GM18502 (cell line): ENCODE data around the gene MUC2.

Experiments used
- ATAC-seq: cut with Tn5 transposase; IDR thresholded peaks from one replicate; pipeline ENCODE4 v1.9.1; 2021; ENCODE audit warnings: mild to moderate bottlenecking; ENCODE audit not compliant: unreplicated experiment, poor library complexity

The MUC2 gene

DNA sequence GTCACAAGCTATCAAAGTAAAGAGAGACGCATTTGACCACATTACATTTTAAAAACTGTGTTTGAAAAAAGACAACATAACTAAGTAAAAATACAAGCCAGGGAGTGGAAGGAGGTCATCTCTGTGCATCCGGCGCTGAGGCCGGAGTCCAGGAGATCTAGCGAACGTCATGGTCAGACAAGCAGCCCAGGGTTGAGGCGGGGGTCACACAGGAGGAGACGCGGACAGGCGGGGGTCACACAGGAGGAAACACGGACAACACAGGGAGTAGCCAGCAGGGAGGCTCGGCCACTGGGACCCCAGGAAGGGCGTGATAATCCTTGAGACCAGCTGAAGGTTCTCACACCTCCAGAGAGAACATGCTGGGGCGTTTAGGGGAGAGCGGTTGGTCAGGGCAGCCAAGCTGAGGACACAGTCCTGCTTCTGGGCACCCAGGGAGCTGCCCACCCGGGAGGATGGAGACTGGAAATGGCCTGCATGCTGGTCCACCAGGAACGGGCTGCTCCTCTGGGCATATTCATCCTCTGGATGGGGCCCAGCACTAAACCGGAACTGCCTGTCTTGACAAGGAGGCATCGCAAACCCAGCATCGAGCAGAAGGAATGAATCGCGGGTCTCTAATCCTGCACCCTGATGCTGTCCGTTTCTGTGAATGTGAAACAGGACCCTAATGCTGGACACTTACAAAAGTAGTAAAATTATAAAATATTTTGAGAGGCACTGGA, 42.2 kb downstream of the MUC2 start:
- no peak for ATAC-seq

DNA sequence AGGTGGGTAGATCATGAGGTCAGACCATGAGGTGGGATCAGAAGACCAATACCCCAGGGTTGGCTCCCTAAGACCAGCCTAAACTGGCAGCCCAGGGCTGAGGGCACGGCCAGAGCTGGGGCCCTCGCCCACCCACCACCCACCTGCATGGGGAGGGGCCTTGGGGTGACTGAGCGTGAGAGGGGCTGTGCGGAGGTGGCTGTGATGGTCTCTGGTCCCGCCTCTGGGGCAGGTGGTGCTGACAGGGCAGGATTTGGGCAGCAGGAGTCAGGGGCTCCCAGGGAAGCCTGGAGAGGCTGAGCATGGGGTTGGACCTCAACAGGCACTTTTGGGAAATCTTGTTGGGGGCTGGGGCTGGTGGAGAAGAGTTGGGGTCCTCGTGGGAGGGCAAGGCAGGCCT, 43.3 kb downstream of the MUC2 start:
- no peak for ATAC-seq

DNA sequence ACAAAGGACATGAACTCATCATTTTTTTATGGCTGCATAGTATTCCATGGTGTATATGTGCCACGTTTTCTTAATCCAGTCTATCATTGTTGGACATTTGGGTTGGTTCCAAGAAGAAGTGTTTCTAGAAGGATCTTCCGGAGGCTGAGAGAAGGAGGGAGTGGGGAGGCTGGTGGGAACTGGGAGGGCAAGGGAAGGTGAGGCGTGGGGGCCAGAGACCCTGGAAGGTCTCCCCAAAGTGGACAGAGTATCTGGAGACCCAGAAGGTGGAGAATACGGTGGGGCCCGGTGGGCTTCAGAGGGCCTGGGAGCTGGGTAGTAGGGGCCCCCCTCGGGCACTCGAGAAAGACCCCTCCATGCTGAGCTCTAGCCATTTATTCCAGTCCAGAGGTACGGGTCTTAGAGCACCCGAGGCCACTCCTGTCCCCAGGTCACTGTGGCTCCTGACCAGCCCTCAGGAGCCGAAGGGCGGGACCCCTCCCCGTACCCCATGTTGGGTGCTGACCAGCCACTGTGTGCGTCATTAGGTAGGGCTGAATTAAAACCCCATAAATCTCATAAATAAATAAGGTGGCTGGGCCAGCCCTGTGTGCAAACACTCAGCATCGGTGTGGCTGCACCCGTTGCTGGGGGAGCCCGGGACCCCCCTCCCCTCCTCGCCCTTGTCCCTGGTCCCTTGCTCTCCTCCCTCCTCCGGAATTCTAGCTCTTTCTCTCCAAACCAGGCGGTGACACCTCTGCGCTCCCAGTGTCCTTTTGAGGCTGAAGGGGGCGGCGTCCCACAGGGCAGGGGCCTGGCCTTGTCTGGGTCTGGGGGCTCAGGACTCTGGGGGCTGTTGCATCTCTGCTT, 44.3 kb downstream of the MUC2 start:
- no peak for ATAC-seq

DNA sequence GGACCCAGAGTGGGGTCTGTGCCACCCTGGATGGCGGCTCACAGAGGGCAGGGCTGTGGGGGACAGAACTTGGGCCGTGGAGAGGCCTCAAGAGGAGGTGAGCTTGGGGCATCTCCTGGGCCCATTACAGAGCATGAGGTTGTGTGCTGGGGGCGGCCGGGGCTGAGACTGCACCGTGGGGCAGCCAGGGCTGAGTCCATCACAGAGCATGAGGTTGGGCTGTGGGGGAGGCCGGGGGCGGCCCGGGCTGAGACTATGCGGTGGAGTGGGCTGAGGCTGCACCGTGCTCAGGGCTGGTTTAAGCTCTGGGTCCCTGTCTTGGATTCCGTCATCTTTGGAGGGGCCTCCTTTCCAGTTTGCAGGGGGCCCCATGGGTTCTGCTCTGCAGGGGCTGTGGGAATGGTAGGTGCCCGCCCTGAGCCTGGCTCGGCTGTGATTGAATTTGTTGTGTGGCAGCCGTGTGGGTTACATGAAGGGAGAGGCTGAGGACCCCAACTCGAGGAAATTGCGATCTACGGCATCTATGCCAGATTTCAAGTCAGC, 45.0 kb downstream of the MUC2 start:
- ATAC-seq = no peak

DNA sequence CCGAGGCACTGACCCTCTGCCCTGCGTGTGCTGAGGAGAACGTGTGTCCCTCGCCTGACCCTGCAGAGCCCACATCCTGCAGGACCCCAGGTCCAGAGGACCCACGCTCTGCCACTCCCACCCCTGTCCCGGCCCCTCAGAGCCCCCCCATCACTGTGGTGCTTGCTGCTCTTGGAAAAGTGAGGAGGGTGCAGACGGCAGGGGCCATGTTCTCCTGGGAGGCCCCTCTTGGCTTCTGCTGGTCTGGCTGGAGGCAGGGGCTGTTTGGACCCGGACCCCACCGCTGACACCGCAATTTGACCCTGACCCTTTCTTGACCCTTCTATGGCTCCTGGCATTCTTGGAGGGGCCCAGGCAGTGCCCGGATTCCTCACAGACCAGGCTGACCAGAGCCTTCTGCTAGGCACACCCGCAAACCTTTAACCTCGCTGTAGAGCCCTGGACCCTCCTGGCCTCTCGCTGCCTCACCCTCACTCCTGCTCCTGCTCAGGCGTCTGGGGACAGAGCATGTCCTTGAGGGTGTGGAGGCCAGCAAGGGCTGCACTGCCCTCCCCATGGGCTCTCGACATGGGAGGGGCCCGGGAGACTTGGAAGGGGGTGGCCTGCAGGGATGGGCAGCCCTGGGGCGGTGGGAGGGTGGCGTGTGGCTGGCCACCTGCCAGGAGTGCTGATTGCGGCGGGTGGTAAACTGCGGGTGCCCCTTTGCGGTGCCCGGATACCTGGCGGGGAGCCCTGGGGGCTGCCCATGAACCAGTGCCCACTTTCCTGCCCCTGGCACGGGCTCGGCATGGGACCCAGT, 46.1 kb downstream of the MUC2 start:
- no peak for ATAC-seq

DNA sequence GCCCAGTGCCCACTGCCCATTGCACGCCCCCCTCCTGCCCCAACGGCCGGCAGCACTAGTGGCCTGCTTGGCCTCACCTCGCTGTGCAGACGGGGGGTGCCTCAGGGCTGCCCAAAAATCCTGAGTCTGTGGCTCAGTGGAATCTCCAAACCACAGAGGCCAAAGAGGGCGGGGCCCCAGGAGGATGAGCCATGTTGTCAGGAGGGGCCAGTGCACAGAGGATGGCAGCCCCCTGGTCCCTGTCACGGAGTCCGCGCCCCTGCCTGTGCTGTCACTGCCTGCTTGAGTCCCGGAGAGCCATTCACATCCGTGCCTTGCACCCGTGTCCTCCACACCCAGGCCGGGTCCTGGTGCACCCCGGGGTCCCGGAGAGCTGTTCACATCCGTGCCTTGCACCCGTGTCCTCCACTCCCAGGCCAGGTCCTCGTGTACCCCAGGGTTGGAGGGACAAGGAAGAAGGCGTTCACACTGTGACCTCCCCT, 46.7 kb downstream of the MUC2 start:
- no peak for ATAC-seq

DNA sequence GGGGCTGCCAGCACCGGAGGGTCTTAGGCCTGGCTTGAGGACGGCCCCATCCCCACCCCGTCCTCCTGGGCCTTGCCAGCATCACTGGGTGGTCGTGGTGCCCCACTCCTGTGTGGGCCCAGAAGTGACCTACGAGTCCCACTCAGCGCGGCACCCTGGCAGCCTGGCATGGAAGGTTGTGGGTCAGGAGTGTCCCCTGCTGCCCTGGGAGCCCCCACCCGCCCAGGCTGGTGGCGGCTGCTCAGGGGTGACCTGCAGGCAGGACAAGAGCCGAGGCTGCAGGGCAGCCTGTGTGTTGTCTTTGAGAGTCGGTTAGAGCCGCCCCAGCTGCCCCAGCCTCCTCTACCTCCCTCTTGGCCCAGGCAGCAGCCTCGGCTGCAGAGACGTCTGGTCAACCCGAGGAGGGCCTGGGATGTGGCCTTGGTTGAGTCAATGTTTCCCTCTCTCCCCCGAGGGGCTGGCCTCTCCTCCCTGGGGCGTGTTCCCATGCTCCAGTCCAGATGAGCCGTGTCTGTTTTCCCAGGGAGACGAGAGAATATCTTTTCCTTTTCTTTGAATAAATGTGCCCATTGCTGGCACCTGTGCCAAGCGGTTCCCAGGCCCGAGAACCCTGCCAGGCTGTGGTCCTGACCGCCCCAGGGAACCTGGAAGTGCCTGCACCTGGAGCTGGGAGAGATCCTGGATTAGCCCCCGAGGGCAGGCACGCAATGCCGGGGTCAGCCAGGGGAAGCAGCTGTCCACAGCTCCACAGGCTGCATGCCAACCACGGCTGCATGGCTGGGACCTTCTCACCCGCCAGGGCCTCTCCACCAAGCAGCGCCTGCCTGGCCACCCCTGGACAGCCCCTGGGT, 47.4 kb downstream of the MUC2 start:
- ATAC-seq = no peak

DNA sequence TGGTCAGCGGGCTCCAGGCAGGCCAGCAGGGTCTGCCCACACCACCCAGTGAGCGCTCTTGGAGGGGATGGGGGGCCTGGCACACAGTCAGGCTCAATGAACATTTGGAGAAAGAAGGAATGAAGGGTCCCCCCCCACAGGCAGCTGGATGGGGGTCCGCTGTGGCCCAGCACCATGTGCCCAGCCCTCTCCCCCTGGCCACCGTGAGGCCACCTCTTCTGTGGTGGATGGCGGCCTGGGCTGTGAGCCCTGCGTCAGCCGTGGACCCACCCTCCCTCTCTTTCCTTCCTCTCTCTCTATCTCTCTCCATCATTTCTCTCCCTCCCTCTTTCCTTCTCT, 48.0 kb downstream of the MUC2 start:
- no peak for ATAC-seq

DNA sequence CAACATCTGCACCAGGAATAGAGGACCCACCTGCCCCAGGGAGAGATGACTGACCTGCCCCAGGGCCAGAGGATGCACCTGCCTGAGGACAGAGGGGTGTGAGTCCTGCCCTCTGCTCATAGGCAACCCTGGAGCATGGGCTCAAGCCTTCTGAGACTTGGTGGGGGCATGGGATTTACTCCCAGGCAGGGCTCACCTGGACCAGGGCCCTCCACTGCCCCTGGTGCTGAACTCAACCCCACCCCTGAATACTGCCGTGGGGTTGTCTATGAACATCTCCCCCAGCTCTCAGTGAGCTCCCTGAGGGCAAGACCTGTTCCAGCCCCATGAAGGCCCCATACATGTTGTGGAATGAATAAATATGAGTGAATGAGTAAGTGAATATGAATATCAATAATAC, 49.3 kb downstream of the MUC2 start:
- ATAC-seq = no peak
